ENCODE measurements around the gene EHD3. TPM values are rescaled to one million over a fixed set of nuclear protein-coding genes. Genes with fewer than 3 reads are reported as not detected.

The EHD3 gene
- total and polyA plus RNA-seq, 10 of the 15 experiments (the other 5 are each of a cell fraction or from before 2014, with no cell fraction given): 1.1 to 10.9 (median 8.2) TPM

- H3K9ac ChIP-seq (ENCODE audit: control insufficient read depth, insufficient read depth, low read length): no peak overlapping the region
- H3K27me3 ChIP-seq (replicated peaks in 1 of 2; ENCODE audit: control insufficient read depth in 2 of 2, insufficient read depth in 2 of 2, low read length in 1 of 2): no peaks in the 10 kb centered on the region; a peak in 1 of 4 replicates
- BruUV-seq (replicated peaks): no TSS peak
- no peak overlapping the region for H3K27ac ChIP-seq (ENCODE audit: control insufficient read depth, insufficient read depth)
- DNase-seq (ENCODE audit: low read depth, low spot score) (no peak), FAIRE-seq (no peak), ATAC-seq (no peak)
- H3K36me3 ChIP-seq (ENCODE audit: control insufficient read depth in 2 of 2, insufficient read depth in 2 of 2, low read length in 1 of 2): no peaks in the 10 kb centered on the region
- no peaks in the 10 kb centered on the region for H3K4me1 ChIP-seq (ENCODE audit: control insufficient read depth, insufficient read depth, low read length)
- in situ Hi-C loops (cut with MboI): no loop called here
- H4K20me1 ChIP-seq (ENCODE audit: control insufficient read depth, insufficient read depth): 0 out of 2 replicates have a peak, but pooled peaks cover 2% of the 10 kb centered on the region
- H2AFZ ChIP-seq (ENCODE audit: control insufficient read depth, low read depth, low read length): no peak overlapping the region
- no peaks in the 10 kb centered on the region for H3K79me2 ChIP-seq (ENCODE audit: control insufficient read depth, insufficient read depth, low read length)
- no peak overlapping the region for H3K4me3 ChIP-seq
- SMC1A ChIA-PET (ENCODE audit: uncharacterized antibody, unreplicated experiment): interaction anchor here (2.2 kb wide), 1 partner anchor 9 kb away, joined by 5 read pairs; no protein-coding TSS in a partner anchor
- RAD21 ChIA-PET (ENCODE audit: unreplicated experiment): no interaction called here
- intact Hi-C loops (cut with micrococcal nuclease; ENCODE audit: unreplicated experiment): no loop called here
- no peaks in the 10 kb centered on the region for H3K9me3 ChIP-seq (replicated peaks; ENCODE audit: control insufficient read depth, insufficient read depth, low read length)
- WGBS (ENCODE audit: insufficient coverage, insufficient replicate concordance, low lambda C conversion rate, missing lambda C conversion rate): 62% methylated on average over 6 of the region's 6 CpGs
- H3K4me2 ChIP-seq (ENCODE audit: control insufficient read depth, insufficient read depth): no peak overlapping the region
- POLR2A ChIA-PET: interaction anchor here (0.5 kb wide), 1 partner anchor 1072 kb away, joined by 7 read pairs; no protein-coding TSS in a partner anchor
- no peak for TF ChIP-seq RB1 (IDR thresholded peaks at IDR 0.05; ENCODE audit: borderline replicate concordance)
- no peak for TF ChIP-seq TCF7 (IDR thresholded peaks at IDR 0.05; ENCODE audit: borderline replicate concordance)
- TF ChIP-seq KAT2A (conservative IDR thresholded peaks at IDR 0.05; ENCODE audit: control insufficient read depth, low read depth, low read length): no peak
- TF ChIP-seq HCFC1 (IDR thresholded peaks at IDR 0.05; ENCODE audit: low read length): no peak
- TF ChIP-seq ZNF24 (IDR thresholded peaks at IDR 0.05): no peak
- TF ChIP-seq NFXL1 (IDR thresholded peaks at IDR 0.05; ENCODE audit: borderline replicate concordance): no peak
- no peak for TF ChIP-seq CBFB (IDR thresholded peaks at IDR 0.05; ENCODE audit: low read depth)
- no peak for TF ChIP-seq NFYA (IDR thresholded peaks at IDR 0.05; ENCODE audit: borderline replicate concordance, low read depth, low read length)
- TF ChIP-seq SPI1 (IDR thresholded peaks at IDR 0.05; ENCODE audit: borderline replicate concordance, insufficient read depth, low read depth, low read length): no peak
- TF ChIP-seq BHLHE40 (IDR thresholded peaks at IDR 0.05; ENCODE audit: borderline replicate concordance in 1 of 2, low read depth in 2 of 2, low read length in 1 of 2): no peak
- TF ChIP-seq ZNF384 (IDR thresholded peaks at IDR 0.05; ENCODE audit: borderline replicate concordance, low read depth, low read length): no peak
- no peak for TF ChIP-seq TBL1XR1 (IDR thresholded peaks at IDR 0.05; ENCODE audit: low read depth, low read length)
- CTCF ChIA-PET: interaction anchor here (2.0 kb wide), 1 partner anchor 10 kb away, joined by 7 read pairs; no protein-coding TSS in a partner anchor
Measured at GRCh38 chr2:31265234-31265633, 31.3 kb downstream of the EHD3 start.
